Breast epithelium (tissue), 4 donors: ENCODE measurements around the gene HMGXB3. TPM values are rescaled to one million over a fixed set of nuclear protein-coding genes. Genes with fewer than 3 reads are reported as not detected.
A peak's percentile ranks its signal among the peaks of the same experiment; 100 is the strongest.

Source experiments
- DNase-seq, 2 donors: peaks; one replicate each; pipeline ENCODE4 v3.0.0-alpha.2; 2019; ENCODE audit warnings: low spot score in 2 of 2
- H3K27ac ChIP-seq, 2 donors: fragments of 200-600 bp; sonication (generic) in 1 of 2; one replicate each; pipeline ENCODE4 v1.5.1; 2016 to 2019; ENCODE audit warnings: mild to moderate bottlenecking in 1 of 2
- H3K27me3 ChIP-seq, 2 donors: fragments of 200-600 bp; sonication (generic) in 1 of 2; one replicate each; pipeline versions ENCODE4 v1.5.1 to v1.6.0; 2017 to 2019; ENCODE audit warnings: control low read depth in 1 of 2, mild to moderate bottlenecking in 1 of 2
- H3K36me3 ChIP-seq: fragments of 200-600 bp; one replicate; pipeline ENCODE4 v1.5.1; 2019
- H3K4me1 ChIP-seq, 2 donors: fragments of 200-600 bp; sonication (generic); one replicate each; pipeline ENCODE4 v1.5.1; 2016 to 2019; ENCODE audit warnings: control low read depth in 1 of 2
- H3K4me3 ChIP-seq, 3 donors: fragments of 200-600 bp; sonication (generic); 1 replicate in 2 of 3; 2 replicates in 1 of 3; pipeline ENCODE4 v1.5.1; 2016 to 2019; ENCODE audit warnings: mild to moderate bottlenecking in 3 of 3, moderate library complexity in 2 of 3
- H3K9me3 ChIP-seq, 2 donors: fragments of 200-600 bp; sonication (generic) in 1 of 2; one replicate each; pipeline ENCODE4 v1.5.1; 2016 to 2019; ENCODE audit warnings: control low read depth in 1 of 2
- CTCF ChIP-seq, 3 donors: fragments of 450-650 bp; IDR thresholded peaks; one replicate each; pipeline ENCODE4 v1.5.1; 2016 to 2017; ENCODE audit warnings: antibody characterized with exemption in 3 of 3, mild to moderate bottlenecking in 3 of 3, moderate library complexity in 3 of 3
- POLR2A ChIP-seq: fragments of 450-650 bp; IDR thresholded peaks from one replicate; pipeline ENCODE4 v1.6.1; 2016; ENCODE audit warnings: antibody characterized with exemption, mild to moderate bottlenecking, moderate library complexity
- POLR2AphosphoS5 ChIP-seq, 3 donors: sonication (generic); formaldehyde crosslinking; IDR thresholded peaks; one replicate each; pipeline ENCODE4 v1.6.1; 2017; ENCODE audit warnings: antibody characterized with exemption in 3 of 3
- intact Hi-C: fragments of 100-400 bp; cut with DNase I; formaldehyde crosslinking; loops from one replicate; pipeline ENCODE4 v1.15.1; 2023; ENCODE audit warnings: low total_unique reads
- total RNA-seq, 3 donors: library from RNA; depleted of rRNA; stranded (reverse); fragments of >200 nt; gene quantifications; one replicate each; pipeline ENCODE4 v1.1.0, GENCODE V29; 2016

HMGXB3 gene
- total RNA-seq, 3 donors from 2014 or later: 35.2 to 80.9 (median 57.7) TPM

- Histone ChIP-seq H3K27ac (no peak overlapping the region), H3K36me3 (no peaks in the 10 kb centered on the region), H3K9me3 (no peaks in the 10 kb centered on the region), H3K4me1 (peaks cover 0 to under 1% of the 10 kb centered on the region in 2 donors), H3K27me3 (no peaks in the 10 kb centered on the region), H3K4me3 (no peak overlapping the region)
- peak; percentile 64 to 80 for DNase-seq
- TF ChIP-seq POLR2AphosphoS5 (IDR thresholded peaks at IDR 0.05) (no peak), POLR2A (no peak), CTCF (IDR thresholded peaks at IDR 0.05) (peak; percentile 72 to 96 (median 86))
- intact Hi-C loops: no loop called here
Measured at GRCh38 chr5:149990518-149991376, 9.8 kb upstream of the HMGXB3 start.

DNA sequence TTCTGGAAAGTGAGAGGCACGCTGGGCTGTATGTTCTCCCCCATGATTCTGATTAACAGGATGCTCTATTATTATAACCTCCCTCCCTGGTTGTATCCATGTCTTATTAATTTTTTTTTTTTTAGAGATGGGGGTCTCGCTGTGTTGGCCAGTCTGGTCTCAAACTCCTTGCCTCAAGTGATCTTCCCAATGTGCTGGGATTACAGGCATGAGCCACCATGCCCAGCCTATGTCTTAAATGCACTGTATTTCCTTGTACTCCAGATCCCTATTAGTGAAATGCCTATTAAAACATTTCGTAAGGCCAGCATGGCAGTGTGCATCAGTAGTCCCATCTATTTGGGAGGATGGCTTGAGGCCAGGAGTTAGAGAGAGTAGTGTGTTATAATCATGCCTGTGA is 7.1 kb upstream of the HMGXB3 start:
- Histone ChIP-seq H3K4me1 (peaks cover 0 to 2% of the 10 kb centered on the region in 2 donors), H3K9me3 (no peaks in the 10 kb centered on the region), H3K4me3 (no peak overlapping the region), H3K27me3 (no peaks in the 10 kb centered on the region), H3K36me3 (no peaks in the 10 kb centered on the region), H3K27ac (no peak overlapping the region)
- intact Hi-C loops: no loop called here
- no peak for DNase-seq
- no peak for TF ChIP-seq POLR2AphosphoS5 (IDR thresholded peaks at IDR 0.05)
- TF ChIP-seq POLR2A: no peak
- TF ChIP-seq CTCF (IDR thresholded peaks at IDR 0.05): no peak

DNA sequence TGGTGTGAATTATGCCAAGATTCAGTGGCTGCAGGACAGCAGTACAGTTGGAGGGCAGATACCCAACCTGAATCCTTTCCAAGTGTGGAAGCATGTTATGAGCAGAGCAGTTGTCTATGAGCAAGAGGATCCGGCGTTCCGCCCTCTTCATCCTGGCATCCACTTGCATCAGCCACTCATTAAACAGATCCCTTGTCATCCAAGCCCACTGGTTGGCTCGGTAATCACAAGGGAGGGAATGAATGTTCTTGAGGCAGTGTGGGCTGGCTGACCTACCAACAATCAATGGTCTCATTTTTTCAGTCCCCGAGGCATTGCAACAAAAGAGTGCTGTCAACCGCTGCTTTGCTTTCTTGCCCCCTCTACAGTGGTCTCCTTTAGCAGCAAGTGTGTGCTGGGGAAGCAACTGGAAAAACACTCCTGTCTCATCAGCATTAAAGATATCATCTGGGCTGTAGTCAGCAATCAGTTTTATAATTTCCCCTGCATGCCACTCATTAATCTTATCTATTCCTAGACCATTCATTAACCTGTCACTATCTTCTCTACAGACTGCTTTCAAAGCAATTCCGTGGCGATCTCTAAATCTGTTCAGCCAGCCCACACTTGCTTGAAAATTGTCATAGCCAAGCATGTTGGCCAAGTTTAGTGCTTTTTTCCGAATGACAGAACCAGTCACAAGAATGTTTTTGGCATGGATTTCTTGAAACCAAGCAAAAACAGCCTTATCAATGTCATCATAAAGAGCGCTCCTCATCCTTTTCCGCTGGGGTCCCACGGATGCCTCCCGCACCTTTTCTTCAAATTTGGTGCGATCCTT is 4.9 kb upstream of the HMGXB3 start:
- DNase-seq: no peak
- no peaks in the 10 kb centered on the region for H3K36me3 ChIP-seq
- H3K9me3 ChIP-seq: no peaks in the 10 kb centered on the region
- H3K27ac ChIP-seq: peak overlapping the region; percentile 65 to 79
- intact Hi-C loops: loop anchor here (5.0 kb wide), 1 partner anchor 503 kb away; no protein-coding TSS in a partner anchor
- TF ChIP-seq POLR2A: no peak
- TF ChIP-seq CTCF (IDR thresholded peaks at IDR 0.05): no peak
- TF ChIP-seq POLR2AphosphoS5 (IDR thresholded peaks at IDR 0.05): no peak
- H3K4me1 ChIP-seq: peaks cover 2 to 5% of the 10 kb centered on the region in 2 donors
- no peaks in the 10 kb centered on the region for H3K27me3 ChIP-seq
- peak overlapping the region in 2 of 3 donors; percentile 17 to 43 for H3K4me3 ChIP-seq

- peak in 1 of 2 donors; percentile 44 for DNase-seq
- peaks cover 2 to 5% of the 10 kb centered on the region in 2 donors for H3K4me1 ChIP-seq
- no peak for TF ChIP-seq POLR2A
- no peak for TF ChIP-seq CTCF (IDR thresholded peaks at IDR 0.05)
- no peak for TF ChIP-seq POLR2AphosphoS5 (IDR thresholded peaks at IDR 0.05)
- H3K36me3 ChIP-seq: no peaks in the 10 kb centered on the region
- H3K27me3 ChIP-seq: no peaks in the 10 kb centered on the region
- intact Hi-C loops: loop anchor here (5.0 kb wide), 1 partner anchor 504 kb away; no protein-coding TSS in a partner anchor
- peak overlapping the region; percentile 65 to 79 for H3K27ac ChIP-seq
- no peaks in the 10 kb centered on the region for H3K9me3 ChIP-seq
- H3K4me3 ChIP-seq: peak overlapping the region in 2 of 3 donors; percentile 17 to 43
Measured at GRCh38 chr5:149996205-149996890, 4.2 kb upstream of the HMGXB3 start.
